ENCODE measurements around the gene CAMK4.

- TF ChIP-seq CTCF (IDR thresholded peaks at IDR 0.05; ENCODE audit: insufficient read depth, low read length) (no peak), REST (IDR thresholded peaks at IDR 0.05; ENCODE audit: insufficient replicate concordance, low read depth) (no peak)
Measured at GRCh38 chr5:111226556-111226955, 2.4 kb downstream of the CAMK4 start.

Data from HL-60 (cell line).